K562 (cell line): ENCODE data around the gene CHRNA10. TPM values are rescaled to one million over a fixed set of nuclear protein-coding genes. Genes with fewer than 3 reads are reported as not detected.

ENCODE experiments used
- ATAC-seq: fragments of 200-7000 bp; cut with Tn5 transposase; 3 replicates; pipeline ENCODE4 v1.9.1; 2020; ENCODE audit warnings: moderate library complexity
- BruUV-seq: library from RNA; stranded (reverse); fragments of 400-500 nt; replicated peaks from 2 replicates; lab custom pipeline; 2021; lab: Mats Ljungman, UMichigan
- CTCF ChIA-PET: fragments of 300-600 bp; formaldehyde crosslinking; extraction: SDS; loops from one replicate; lab custom pipeline; 2021; ENCODE audit warnings: low intra/inter-chr PET ratio; lab: Yijun Ruan, JAX
- POLR2A ChIA-PET: fragments of 300-600, 350-650 bp; sonication (Branson Sonifier 250); formaldehyde crosslinking; extraction: SDS; loops from one replicate; lab custom pipeline; 2021; ENCODE audit warnings: antibody characterized with exemption, inconsistent platforms; lab: Yijun Ruan, JAX
- DNase-seq, 4 experiments: peaks; one replicate each; pipeline versions ENCODE4 v3.0.0 to v3.0.0-alpha.2; 2011 to 2018; ENCODE audit warnings: low spot score in 3 of 4, mixed read lengths in 3 of 4; ENCODE audit errors: extremely low read depth in 1 of 4
- FAIRE-seq: peaks from 2 replicates; lab custom pipeline; 2011; peaks lifted over from hg19 to GRCh38; lab: Jason Lieb, UNC
- H2AFZ ChIP-seq: 2 replicates; pipeline ENCODE4 v1.6.0; 2011; ENCODE audit warnings: low read depth, low read length, control low read depth, inconsistent platforms
- H3K27ac ChIP-seq: fragments of 200-600 bp; 3 replicates; pipeline ENCODE4 v1.8.0; 2011; ENCODE audit warnings: low read depth, mild to moderate bottlenecking, control low read depth, inconsistent platforms, low read length, moderate library complexity, mixed read lengths; ENCODE audit errors: extremely low read depth
- H3K27me3 ChIP-seq, 2 experiments: fragments of 300-600 bp in 1 of 2; 2 replicates in 1 of 2; 3 replicates in 1 of 2; pipeline versions ENCODE4 v1.6.0 to v1.8.0; 2011; ENCODE audit warnings: inconsistent platforms in 2 of 2, low read length in 2 of 2, mild to moderate bottlenecking in 1 of 2, mixed read lengths in 1 of 2, moderate library complexity in 1 of 2; ENCODE audit not compliant: control insufficient read depth in 2 of 2, insufficient read depth in 2 of 2
- H3K36me3 ChIP-seq: fragments of 300-600 bp; 3 replicates; pipeline ENCODE4 v1.8.0; 2011; ENCODE audit warnings: mild to moderate bottlenecking, low read length, inconsistent platforms; ENCODE audit not compliant: control insufficient read depth, insufficient read depth
- H3K4me1 ChIP-seq, 2 experiments: fragments of 200-600 bp in 1 of 2; replicated peaks in 1 of 2; 2 replicates in 1 of 2; 3 replicates in 1 of 2; pipeline versions ENCODE4 v1.5.1 to v1.8.0; 2011; ENCODE audit warnings: inconsistent platforms in 2 of 2, low read length in 2 of 2, mild to moderate bottlenecking in 1 of 2, mixed read lengths in 1 of 2, moderate library complexity in 1 of 2; ENCODE audit not compliant: control insufficient read depth in 2 of 2, insufficient read depth in 2 of 2
- H3K4me2 ChIP-seq: 2 replicates; pipeline ENCODE4 v1.6.1; 2011; ENCODE audit warnings: low read length, control low read depth, inconsistent platforms, mixed read lengths; ENCODE audit not compliant: insufficient read depth
- H3K4me3 ChIP-seq: fragments of 200-600 bp; sonication (generic), shearing (Covaris generic); 2 replicates; pipeline ENCODE4 v1.5.1; 2016; ENCODE audit warnings: control low read depth, inconsistent platforms
- H3K79me2 ChIP-seq: fragments of 200-600 bp; 3 replicates; pipeline ENCODE4 v1.8.0; 2011; ENCODE audit warnings: low read length, inconsistent platforms; ENCODE audit not compliant: control insufficient read depth, insufficient read depth
- H3K9ac ChIP-seq, 2 experiments: 2 replicates each; pipeline versions ENCODE4 v1.6.0 to v1.6.1; 2011; ENCODE audit warnings: low read depth in 2 of 2, low read length in 2 of 2, control low read depth in 1 of 2, inconsistent platforms in 1 of 2, mild to moderate bottlenecking in 1 of 2, mixed read lengths in 1 of 2; ENCODE audit not compliant: insufficient read depth in 1 of 2
- H3K9me1 ChIP-seq: one replicate; pipeline ENCODE4 v1.6.0; 2011; ENCODE audit warnings: inconsistent platforms, mild to moderate bottlenecking, low read length, moderate library complexity; ENCODE audit not compliant: control insufficient read depth, insufficient read depth
- H3K9me3 ChIP-seq: replicated peaks from 2 replicates; pipeline ENCODE4 v1.5.1; 2011; ENCODE audit warnings: low read depth, low read length, inconsistent platforms; ENCODE audit not compliant: control insufficient read depth, insufficient read depth
- H4K20me1 ChIP-seq: replicated peaks from 2 replicates; pipeline ENCODE4 v1.6.1; 2011; ENCODE audit warnings: low read length, inconsistent platforms, mixed read lengths; ENCODE audit not compliant: control insufficient read depth, insufficient read depth
- FIP1L1 ChIP-seq: fragments of 200-400 bp; formaldehyde crosslinking; IDR thresholded peaks from 2 replicates; pipeline ENCODE4 v1.6.1; 2018; ENCODE audit warnings: mild to moderate bottlenecking, low read depth, low read length; ENCODE audit not compliant: poor library complexity, severe bottlenecking
- TCF15 ChIP-seq: fragments of 250-450 bp; sonication (Bioruptor Pico); IDR thresholded peaks from 2 replicates; pipeline ENCODE4 v1.8.0; 2022; ENCODE audit warnings: moderate library complexity, mild to moderate bottlenecking, inconsistent platforms
- ZBTB1 ChIP-seq: sonication (generic); formaldehyde crosslinking; IDR thresholded peaks from 2 replicates; pipeline ENCODE4 v1.8.1; 2023; ENCODE audit warnings: missing genetic modification reagents, low read depth, mild to moderate bottlenecking, borderline replicate concordance
- WGBS: fragments of 100-300 bp; shearing (Covaris generic); methylation state at CpG from one replicate; pipeline ENCODE4 v1.1.6; 2016; ENCODE audit warnings: low coverage, mixed read lengths; ENCODE audit not compliant: insufficient coverage; ENCODE audit errors: missing lambda C conversion rate; 5-methylcytosine and 5-hydroxymethylcytosine counted together
- in situ Hi-C: fragments of 300-500 bp; cut with MboI; formaldehyde crosslinking; loops from 4 replicates; pipeline ENCODE4 v1.15.0; 2018; ENCODE audit warnings: inconsistent platforms, mixed read lengths
- intact Hi-C: fragments of 100-400 bp; cut with micrococcal nuclease; formaldehyde crosslinking; loops from 2 replicates; pipeline ENCODE4 v1.14.2; 2022
- polyA plus RNA-seq, 8 experiments: library from polyadenylated mRNA; depleted of rRNA in 4 of 8; stranded (reverse) in 5 of 8; unstranded in 3 of 8; fragments of >200 nt; fragmentation: Nextera tagmentation in 2 of 8; fragmentation: Illumina TruSeq in 1 of 8; extraction: Ambion mirVana in 2 of 8; extraction: Trizol in 1 of 8; gene quantifications; 2 replicates each; pipeline versions ENCODE4 v1.2.1 to v1.2.3, GENCODE V29; 2011 to 2014; ENCODE audit warnings: inconsistent platforms in 1 of 8, missing spikeins in 1 of 8
- total RNA-seq, 7 experiments: library from RNA; depleted of rRNA in 6 of 7; stranded (reverse); fragments of >200 nt in 6 of 7; fragmentation: Illumina TruSeq in 2 of 7; extraction: Trizol in 2 of 7; gene quantifications; 2 replicates each; pipeline versions ENCODE4 v1.2.1 to v1.2.3, GENCODE V29; 2011 to 2021; ENCODE audit warnings: low replicate concordance in 1 of 7
- TF ChIP-seq, protein P1 (sequence below), 2 experiments: fragments of 150-350 bp in 1 of 2; IDR thresholded peaks; 2 replicates each; pipeline ENCODE4 v1.6.1; 2012 to 2016; ENCODE audit warnings: low read depth in 2 of 2, low read length in 2 of 2, mild to moderate bottlenecking in 1 of 2, moderate library complexity in 1 of 2
- TF ChIP-seq, protein P2 (sequence below): sonication (generic); formaldehyde crosslinking; IDR thresholded peaks from 2 replicates; pipeline ENCODE4 v1.8.1; 2022; ENCODE audit warnings: missing genetic modification reagents
- TF ChIP-seq, protein P3 (sequence below), 2 experiments: fragments of 450-650 bp; IDR thresholded peaks; 2 replicates each; pipeline ENCODE4 v1.6.1; 2016

The CHRNA10 gene
- total and polyA plus RNA-seq, 9 of the 15 experiments (the other 6 are each of a cell fraction or from before 2014, with no cell fraction given) = 0.35 to 1.9 (median 0.81) TPM

- TF ChIP-seq, protein P1, sequence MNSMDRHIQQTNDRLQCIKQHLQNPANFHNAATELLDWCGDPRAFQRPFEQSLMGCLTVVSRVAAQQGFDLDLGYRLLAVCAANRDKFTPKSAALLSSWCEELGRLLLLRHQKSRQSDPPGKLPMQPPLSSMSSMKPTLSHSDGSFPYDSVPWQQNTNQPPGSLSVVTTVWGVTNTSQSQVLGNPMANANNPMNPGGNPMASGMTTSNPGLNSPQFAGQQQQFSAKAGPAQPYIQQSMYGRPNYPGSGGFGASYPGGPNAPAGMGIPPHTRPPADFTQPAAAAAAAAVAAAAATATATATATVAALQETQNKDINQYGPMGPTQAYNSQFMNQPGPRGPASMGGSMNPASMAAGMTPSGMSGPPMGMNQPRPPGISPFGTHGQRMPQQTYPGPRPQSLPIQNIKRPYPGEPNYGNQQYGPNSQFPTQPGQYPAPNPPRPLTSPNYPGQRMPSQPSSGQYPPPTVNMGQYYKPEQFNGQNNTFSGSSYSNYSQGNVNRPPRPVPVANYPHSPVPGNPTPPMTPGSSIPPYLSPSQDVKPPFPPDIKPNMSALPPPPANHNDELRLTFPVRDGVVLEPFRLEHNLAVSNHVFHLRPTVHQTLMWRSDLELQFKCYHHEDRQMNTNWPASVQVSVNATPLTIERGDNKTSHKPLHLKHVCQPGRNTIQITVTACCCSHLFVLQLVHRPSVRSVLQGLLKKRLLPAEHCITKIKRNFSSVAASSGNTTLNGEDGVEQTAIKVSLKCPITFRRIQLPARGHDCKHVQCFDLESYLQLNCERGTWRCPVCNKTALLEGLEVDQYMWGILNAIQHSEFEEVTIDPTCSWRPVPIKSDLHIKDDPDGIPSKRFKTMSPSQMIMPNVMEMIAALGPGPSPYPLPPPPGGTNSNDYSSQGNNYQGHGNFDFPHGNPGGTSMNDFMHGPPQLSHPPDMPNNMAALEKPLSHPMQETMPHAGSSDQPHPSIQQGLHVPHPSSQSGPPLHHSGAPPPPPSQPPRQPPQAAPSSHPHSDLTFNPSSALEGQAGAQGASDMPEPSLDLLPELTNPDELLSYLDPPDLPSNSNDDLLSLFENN (IDR thresholded peaks at IDR 0.05; ENCODE audit: low read depth in 2 of 2, low read length in 2 of 2) = no peak
Observed at GRCh38 chr11:3641191-3641590, 30.0 kb downstream of the CHRNA10 start (continued).

DNA sequence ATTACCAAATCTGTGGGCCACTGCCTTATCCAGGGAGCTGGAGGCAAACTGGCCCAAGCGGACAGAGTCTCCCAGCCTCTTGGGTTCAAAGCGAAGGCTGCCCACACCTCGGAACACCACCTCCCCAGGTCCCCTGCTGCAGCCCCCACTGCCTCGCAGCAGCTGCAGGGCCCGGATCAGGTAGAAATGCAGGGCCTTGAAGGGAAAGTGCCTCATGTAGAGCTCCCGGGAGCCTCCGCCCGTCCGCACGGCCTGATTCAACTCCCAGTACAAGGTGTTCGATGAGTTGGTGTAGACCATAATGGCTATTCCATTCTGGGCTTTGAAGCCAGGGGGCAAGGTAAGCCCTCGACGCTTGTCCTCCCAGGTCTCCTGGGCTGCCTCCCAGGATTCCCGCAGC lies 31.3 kb downstream of the CHRNA10 start:
- Histone ChIP-seq H3K36me3 (no peaks in the 10 kb centered on the region), H3K4me1 (peaks cover 16 to 21% of the 10 kb centered on the region in 2 experiments; a peak in 4 of 5 replicates), H3K9me1 (no peaks in the 10 kb centered on the region), H2AFZ (no peak overlapping the region), H4K20me1 (no peaks in the 10 kb centered on the region), H3K9me3 (peaks cover 3% of the 10 kb centered on the region; the same call in 1 of the 2 replicates), H3K4me3 (no peak overlapping the region), H3K27ac (no peak overlapping the region), H3K27me3 (peaks cover 12 to 44% of the 10 kb centered on the region in 2 experiments), H3K9ac (no peak overlapping the region), H3K4me2 (no peak overlapping the region), H3K79me2 (no peaks in the 10 kb centered on the region)
- WGBS = 36% methylated on average over 13 of the region's 14 CpGs
- in situ Hi-C loops = no loop called here
- TF ChIP-seq, protein P2, sequence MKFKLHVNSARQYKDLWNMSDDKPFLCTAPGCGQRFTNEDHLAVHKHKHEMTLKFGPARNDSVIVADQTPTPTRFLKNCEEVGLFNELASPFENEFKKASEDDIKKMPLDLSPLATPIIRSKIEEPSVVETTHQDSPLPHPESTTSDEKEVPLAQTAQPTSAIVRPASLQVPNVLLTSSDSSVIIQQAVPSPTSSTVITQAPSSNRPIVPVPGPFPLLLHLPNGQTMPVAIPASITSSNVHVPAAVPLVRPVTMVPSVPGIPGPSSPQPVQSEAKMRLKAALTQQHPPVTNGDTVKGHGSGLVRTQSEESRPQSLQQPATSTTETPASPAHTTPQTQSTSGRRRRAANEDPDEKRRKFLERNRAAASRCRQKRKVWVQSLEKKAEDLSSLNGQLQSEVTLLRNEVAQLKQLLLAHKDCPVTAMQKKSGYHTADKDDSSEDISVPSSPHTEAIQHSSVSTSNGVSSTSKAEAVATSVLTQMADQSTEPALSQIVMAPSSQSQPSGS (CRISPR knock-in tag) = no peak
- TF ChIP-seq TCF15 (CRISPR knock-in tag) (no peak), ZBTB1 (CRISPR knock-in tag) (no peak), FIP1L1 (no peak)
- TF ChIP-seq, protein P3, sequence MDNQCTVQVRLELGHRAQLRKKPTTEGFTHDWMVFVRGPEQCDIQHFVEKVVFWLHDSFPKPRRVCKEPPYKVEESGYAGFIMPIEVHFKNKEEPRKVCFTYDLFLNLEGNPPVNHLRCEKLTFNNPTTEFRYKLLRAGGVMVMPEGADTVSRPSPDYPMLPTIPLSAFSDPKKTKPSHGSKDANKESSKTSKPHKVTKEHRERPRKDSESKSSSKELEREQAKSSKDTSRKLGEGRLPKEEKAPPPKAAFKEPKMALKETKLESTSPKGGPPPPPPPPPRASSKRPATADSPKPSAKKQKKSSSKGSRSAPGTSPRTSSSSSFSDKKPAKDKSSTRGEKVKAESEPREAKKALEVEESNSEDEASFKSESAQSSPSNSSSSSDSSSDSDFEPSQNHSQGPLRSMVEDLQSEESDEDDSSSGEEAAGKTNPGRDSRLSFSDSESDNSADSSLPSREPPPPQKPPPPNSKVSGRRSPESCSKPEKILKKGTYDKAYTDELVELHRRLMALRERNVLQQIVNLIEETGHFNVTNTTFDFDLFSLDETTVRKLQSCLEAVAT (IDR thresholded peaks at IDR 0.05) = no peak
- POLR2A ChIA-PET = no interaction called here
- BruUV-seq = no TSS peak
- intact Hi-C loops = no loop called here
- no peak for DNase-seq
- CTCF ChIA-PET = no interaction called here
- no peak for FAIRE-seq
- no peak for ATAC-seq
